ENCODE measurements around the gene NPY.
"Not testable (repeated sequence)": the region's sequence is repeated elsewhere in the genome, so short reads cannot be mapped to it uniquely, and the experiment has no call there.

The NPY gene

DNA sequence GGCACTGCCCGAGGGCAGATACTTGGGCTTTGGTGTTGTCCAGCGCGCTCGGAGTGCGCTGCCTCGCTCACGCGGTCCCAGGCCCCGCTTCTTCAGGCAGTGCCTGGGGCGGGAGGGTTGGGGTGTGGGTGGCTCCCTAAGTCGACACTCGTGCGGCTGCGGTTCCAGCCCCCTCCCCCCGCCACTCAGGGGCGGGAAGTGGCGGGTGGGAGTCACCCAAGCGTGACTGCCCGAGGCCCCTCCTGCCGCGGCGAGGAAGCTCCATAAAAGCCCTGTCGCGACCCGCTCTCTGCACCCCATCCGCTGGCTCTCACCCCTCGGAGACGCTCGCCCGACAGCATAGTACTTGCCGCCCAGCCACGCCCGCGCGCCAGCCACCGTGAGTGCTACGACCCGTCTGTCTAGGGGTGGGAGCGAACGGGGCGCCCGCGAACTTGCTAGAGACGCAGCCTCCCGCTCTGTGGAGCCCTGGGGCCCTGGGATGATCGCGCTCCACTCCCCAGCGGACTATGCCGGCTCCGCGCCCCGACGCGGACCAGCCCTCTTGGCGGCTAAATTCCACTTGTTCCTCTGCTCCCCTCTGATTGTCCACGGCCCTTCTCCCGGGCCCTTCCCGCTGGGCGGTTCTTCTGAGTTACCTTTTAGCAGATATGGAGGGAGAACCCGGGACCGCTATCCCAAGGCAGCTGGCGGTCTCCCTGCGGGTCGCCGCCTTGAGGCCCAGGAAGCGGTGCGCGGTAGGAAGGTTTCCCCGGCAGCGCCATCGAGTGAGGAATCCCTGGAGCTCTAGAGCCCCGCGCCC, at the start of gene NPY:
Gene NPY, plus strand, starts transcription at position 294 of the 802 bp plus-strand sequence. CDS start 1,051 bp downstream, outside the sequence.
- DNase-seq (ENCODE audit: low spot score) = peak; percentile 7

DNA sequence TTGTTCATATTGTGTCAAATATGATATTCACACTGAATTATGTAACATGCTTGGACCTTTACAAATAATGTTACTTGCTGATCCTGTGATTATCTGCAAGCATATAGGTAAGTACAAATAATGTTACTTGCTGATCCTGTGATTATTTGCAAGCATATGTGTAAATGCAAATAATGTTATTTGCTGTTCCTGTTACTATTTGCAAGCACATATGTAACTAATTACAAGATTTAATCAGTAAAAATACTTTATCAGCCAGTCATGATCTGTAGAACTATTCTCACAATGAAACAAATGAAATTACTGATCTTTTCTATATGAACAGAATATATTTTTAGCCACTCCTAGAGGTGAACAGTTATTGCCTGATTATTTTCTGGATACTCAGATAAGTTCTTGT, 44.7 kb upstream of the NPY start:
- DNase-seq (ENCODE audit: low spot score) = no peak

DNA sequence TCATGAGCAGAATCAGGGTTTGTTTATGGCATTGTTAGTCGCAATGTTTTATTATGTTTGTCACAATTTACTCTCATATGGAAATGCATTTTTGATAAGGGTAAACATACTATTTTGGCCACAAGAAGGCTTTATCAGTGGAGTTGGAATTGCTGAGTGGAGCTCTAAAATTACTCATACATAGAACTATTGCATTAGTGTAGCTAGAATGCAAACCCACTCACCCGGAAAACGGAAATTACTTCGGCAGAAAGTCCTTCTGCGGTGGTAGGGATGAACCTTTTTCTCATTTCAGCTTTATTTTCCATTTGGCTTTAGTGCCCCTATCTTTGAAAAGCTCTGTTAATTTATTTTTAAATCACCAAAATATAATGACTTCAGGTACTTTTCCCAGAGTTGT, 42.8 kb upstream of the NPY start:
- DNase-seq (ENCODE audit: low spot score) = no peak

DNA sequence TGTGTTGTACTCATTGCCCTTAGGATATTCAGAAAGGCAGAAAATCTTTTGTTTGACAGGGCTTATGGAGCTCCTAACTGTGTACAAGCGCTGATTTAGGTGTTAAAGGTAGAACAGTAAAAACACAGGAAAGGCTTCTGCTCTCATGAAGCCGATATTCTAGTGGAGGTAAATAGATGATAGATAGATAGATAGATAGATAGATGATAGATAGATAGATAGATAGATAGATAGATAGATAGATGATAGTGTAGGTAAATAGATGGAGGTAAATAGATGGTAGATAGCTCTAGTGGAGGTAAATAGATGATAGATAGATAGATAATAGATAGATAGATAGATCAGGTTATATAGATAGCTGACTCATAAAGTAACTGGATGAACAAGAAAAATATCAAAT, 39.4 kb upstream of the NPY start:
- no peak for DNase-seq (ENCODE audit: low spot score)

DNA sequence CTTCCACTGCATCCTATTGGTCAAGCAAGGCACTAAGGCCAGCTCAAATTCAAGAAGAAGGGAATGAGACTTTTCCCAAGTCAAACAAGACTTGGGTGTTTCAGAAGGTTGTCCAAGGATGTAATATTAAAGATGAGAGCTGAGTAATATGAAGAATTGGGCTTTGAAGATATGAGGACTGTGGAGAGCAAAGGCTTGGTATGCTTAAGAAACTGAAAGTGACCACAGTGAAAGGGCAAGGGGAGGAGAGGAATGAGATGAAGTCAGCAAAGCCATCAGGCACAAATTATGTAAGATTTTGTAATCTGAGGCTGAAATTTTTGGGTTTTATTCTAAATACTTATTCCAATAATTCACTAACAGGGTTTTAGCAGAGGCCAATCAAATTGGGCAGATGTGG, 38.6 kb upstream of the NPY start:
- no peak for DNase-seq (ENCODE audit: low spot score)

DNA sequence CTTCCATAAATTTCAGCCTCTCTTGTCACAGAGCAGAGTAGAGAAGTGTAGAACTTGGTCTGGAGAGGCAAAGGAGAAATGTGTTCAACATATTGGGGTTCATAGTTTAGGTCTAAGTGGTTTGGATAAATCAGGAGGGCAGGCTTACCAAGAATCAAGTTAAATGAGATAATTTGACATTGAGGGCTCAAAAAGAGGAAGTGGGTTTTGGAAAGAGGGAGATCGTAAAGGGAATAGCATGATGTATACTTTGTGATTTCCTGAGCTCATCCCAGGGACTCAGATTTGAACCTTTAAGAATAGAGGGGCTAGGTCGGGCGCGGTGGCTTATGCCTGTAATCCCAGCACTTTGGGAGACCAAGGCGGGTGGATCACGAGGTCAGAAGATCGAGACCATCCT, 34.7 kb upstream of the NPY start:
- no peak for DNase-seq (ENCODE audit: low spot score)

DNA sequence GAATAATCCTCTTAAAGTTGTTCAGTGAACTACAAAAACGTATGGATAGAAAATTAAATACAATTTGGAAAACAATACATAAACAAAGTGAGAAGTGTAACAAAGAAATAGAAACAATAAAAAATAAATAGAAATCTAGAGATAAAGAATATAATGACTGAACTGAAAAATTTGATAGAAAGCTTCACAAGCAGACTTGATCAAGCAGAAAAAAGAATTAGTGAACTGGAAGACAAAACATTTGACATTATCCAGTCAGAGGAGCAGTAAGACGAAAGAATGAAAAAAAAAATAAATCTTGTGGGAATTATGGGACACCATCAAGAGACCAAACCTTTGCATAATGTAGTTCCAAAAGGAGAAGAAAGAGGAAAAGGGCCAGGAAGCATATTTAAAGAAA, 32.4 kb upstream of the NPY start:
- no peak for DNase-seq (ENCODE audit: low spot score)

DNA sequence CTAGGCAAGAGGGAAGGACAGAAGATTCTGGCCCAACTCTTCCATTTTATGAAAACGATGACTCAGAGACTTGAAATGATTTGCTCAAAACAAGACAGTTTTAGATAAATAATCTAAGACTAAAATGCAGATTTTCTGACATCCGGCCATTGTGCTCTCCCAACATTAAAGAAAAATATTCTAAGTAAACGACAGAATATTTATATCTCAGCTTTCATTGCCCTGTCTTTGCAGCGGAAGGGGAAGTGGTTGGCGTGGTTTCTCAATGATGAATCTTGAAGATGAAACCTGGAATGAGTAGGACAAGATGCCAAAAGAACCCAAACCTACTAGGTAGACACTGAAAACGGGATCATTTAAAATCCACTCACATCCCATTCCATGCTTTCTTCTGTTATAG, 28.9 kb upstream of the NPY start:
- no peak for DNase-seq (ENCODE audit: low spot score)

DNA sequence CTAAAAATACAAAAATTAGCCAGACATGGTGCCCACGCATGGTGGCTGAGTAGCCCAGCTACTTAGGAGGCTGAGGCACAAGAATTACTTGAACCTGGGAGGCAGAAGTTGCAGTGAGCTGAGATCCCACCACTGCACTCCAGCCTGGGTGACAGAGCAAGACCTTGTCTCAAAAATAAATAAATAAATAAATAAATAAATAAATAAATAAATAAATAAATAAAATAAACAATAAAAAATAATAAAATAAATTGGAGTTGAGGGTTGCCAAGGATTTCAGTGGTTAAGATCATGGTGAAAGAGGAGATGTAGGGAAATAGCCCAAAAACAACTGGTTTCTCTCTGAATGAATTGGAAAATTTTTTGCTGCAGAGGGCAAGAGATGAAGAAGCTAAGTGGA, 25.7 kb upstream of the NPY start:
- DNase-seq (ENCODE audit: low spot score) = not testable (repeated sequence)

DNA sequence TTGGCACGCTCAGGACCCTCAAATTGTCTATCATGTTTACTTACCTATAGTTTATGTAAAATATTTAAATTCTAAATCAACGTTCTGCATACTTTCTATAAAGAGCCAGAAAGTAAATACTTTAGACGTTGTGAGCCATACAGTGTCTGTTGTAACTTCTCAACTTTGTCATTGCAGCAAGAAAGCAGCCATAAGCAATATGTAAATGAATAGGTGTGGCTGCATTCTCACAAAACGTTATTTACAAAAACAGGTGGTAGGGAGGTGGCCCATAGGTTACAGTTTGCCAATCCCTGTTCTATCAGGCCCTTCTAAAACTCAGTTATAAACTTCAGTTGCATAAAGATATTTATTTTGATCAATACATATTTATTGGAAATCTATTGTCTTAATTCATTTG, 12.1 kb upstream of the NPY start:
- DNase-seq (ENCODE audit: low spot score) = no peak

DNA sequence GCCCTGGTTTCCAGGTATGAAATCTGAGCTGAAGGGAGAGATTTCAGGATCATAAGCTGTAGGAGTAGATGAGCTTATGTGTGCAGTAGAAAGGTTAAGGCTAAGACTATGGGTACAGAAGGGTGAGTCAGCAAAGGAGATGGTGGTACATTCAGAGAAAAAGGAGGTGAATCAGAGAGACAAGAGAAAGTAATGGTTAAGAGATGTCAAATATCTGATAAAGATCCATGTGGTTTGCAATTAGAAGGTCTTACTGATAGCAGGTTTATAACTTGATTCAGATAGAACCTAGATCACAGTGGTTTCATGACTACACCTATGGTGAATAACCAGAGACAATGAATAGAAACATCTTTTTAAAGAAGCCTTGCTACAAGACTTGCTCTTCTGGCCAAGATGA, 4.5 kb upstream of the NPY start:
- no peak for DNase-seq (ENCODE audit: low spot score)

DNA sequence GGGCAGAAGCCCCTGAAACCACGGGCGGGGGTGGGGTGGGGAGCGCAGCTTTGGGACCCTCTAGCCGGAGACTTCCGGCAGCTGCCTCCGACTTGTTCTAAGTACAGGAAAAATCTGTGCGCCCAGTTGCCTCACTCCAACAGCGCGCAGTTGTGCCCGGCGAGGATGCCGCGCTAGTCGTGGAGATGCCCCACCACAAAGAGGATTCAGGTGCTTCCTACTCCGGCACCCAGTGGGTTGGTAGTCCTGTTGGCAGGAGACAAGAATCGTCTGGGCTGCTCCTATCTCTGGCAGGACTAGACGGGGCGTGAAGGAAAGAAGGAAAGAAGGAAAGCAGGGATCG, 465 bp upstream of the NPY start:
- DNase-seq (ENCODE audit: low spot score) = no peak

DNA sequence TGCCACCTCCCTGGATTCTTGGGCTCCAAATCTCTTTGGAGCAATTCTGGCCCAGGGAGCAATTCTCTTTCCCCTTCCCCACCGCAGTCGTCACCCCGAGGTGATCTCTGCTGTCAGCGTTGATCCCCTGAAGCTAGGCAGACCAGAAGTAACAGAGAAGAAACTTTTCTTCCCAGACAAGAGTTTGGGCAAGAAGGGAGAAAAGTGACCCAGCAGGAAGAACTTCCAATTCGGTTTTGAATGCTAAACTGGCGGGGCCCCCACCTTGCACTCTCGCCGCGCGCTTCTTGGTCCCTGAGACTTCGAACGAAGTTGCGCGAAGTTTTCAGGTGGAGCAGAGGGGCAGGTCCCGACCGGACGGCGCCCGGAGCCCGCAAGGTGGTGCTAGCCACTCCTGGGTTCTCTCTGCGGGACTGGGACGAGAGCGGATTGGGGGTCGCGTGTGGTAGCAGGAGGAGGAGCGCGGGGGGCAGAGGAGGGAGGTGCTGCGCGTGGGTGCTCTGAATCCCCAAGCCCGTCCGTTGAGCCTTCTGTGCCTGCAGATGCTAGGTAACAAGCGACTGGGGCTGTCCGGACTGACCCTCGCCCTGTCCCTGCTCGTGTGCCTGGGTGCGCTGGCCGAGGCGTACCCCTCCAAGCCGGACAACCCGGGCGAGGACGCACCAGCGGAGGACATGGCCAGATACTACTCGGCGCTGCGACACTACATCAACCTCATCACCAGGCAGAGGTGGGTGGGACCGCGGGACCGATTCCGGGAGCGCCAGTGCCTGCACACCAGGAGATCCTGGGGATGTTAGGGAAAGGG, 913 bp downstream of the NPY start:
- peak; percentile 12 for DNase-seq (ENCODE audit: low spot score)

DNA sequence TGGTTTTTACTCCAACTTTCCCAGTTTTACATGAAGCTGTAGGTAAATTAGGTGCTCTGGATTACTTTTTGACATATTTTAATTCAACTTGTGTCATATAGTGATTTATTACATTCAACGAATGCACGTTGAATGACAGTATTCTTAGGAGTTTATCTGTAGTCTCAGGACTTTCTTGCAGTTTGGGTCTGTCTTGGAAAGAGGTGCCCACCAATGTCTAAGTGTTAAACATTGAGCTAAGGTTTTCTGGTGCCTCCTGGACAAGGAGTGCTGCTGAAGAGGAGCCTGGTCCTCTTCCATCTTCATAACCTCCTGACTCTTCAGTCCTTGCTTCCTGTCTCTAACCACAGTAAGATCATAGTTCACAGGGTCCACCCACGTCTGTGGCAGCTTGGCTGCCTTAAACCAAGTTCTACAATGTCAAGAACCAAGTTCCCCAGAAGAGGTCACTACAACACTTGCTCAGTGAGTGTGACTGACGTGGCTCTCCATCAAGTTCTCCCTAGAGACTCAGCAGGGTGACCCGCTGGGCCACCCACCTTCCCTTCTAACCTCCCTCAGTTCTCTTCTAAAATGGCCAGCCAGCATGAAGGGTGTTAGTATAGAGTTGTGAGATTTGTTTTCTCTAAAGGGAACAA, 6.1 kb downstream of the NPY start:
- DNase-seq (ENCODE audit: low spot score) = peak; percentile 10

DNA sequence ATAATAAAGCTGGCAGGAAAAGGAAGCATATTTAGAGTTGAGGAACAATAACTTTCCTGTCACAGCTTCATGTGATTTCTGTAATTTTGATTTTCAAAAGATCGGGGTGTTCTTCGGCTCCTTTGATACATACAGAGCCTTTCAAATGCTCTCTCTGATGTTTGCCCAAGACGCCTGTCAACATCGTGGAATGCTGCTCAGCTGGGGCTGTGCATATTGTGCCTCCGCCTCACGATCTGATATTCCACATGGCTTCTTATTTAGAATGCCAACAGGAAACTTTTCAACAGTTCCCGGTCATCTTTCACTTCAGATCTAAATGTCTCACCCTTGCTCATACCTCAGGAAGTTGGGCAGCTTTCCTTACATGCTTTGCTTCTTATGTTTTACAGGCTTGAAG, 7.3 kb downstream of the NPY start:
- no peak for DNase-seq (ENCODE audit: low spot score)

DNA sequence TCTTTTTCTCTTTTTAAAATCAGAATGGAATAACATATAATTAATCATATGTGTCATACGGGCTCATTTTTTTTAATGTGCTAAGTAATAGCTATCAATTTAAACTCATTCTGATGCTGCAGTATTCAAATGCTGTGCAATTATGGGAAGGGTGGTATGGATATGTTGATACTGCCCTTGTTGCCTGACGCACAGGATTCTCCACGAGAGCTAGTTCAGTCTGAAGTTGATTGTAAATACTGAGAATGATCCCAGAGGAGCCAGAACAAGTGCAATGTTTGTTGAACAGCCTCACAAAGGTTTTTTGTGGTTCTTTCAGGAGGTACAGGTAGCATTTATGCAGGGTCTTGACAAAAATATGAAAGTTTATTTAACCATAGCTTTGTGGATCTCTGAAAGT, 13.4 kb downstream of the NPY start:
- DNase-seq (ENCODE audit: low spot score) = no peak

DNA sequence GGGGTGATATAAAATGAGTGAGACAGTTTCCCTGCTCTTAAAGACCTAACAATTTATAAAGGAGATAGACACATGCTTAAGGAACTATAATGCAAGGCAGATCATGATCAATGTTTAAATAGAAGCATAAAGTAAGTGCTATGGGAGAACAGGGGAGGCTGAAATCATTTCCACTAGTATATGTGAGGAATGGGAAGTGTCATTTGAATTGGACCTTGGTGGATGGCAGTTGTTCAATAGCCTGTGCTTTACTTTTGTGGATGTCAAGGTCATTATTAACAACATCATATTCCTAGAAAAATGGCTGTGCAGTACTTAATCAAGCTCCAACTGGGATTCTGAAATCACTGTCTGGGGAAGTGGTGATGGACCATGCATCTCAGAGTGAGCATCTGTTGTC, 14.7 kb downstream of the NPY start:
- DNase-seq (ENCODE audit: low spot score) = no peak

DNA sequence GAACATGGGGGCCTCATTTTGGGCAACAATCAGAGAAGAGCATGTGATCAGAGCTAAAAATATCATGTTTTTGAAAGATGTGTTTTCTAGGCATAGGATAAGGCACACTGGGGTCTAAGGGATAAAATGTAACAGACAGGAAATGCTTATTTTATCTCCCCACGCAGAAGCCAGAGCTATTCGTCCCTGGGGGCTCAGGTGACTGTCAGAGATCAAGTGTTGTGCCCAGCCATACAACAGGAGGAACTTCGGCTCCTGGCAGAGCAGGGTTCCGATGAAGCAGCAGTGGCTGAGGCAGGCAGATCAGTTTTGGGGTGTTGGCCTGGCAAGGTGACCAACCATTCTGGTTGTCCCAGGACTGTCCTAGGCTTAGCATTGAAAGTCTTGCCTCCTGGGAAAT, 15.2 kb downstream of the NPY start:
- DNase-seq (ENCODE audit: low spot score) = no peak

DNA sequence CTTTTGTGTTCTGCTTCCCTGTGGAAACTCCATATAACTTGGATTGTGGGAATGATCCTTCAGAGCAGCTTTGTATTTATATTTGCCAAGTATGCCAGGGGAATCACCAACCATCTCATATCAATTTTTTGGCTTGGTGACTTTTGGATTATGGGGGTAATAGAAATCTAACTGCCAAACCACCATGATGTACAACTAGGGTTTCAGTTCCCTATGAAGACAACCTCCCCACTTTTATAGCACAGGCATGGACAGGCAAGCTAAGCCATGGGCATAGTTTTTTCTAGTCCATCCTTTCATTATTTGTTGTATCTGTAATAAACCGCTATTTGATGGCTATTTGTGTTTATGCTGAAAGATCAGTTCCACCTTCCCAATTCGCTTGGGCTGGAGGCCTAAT, 17.7 kb downstream of the NPY start:
- DNase-seq (ENCODE audit: low spot score) = no peak

DNA sequence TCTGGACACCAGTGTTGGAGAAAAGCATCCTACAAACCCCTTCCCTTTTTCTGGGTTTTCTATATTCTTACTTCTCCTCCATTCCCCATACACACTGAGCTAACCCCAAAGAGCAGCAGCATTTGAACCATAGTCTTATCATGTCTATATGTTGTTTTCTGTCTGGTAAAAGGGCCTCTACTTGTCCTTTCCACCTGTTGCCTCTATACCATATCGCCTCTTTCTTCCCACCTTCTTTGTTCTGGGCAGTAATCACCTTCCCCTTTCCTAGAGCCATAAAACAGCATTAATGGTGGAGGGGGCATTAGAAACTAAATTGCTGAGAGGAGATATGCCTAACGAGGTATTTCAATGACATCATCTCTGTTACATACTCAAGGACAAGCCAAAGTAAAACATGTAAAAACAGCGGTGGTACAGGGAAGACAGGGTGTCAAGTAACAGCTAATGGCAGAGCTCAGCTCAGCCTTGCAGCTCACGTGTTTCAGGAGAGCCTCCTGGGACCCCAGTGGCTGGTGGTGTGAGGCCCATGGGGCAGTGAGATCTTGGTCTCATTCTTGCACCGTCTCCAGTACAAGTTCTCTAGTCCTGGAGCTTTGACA, 20.6 kb downstream of the NPY start:
- DNase-seq (ENCODE audit: low spot score) = no peak

DNA sequence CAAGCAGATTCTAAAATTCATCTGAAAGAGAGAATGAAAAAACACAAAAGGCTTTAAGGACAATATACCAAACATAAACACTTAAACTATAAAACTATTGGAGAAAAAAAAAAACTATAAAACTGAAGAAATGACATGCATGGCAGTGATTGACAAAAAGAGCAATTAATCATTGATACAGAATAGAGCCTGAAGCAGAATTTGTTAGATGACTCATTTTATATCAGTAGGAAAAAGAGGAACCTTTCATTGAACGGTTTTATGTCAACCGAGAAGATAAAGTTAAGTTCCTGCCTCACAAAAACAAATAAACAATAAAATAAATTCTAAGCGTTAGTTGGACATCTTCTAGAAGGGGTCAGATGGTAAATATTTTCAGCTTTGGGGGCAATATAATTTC, 23.3 kb downstream of the NPY start:
- DNase-seq (ENCODE audit: low spot score) = no peak

DNA sequence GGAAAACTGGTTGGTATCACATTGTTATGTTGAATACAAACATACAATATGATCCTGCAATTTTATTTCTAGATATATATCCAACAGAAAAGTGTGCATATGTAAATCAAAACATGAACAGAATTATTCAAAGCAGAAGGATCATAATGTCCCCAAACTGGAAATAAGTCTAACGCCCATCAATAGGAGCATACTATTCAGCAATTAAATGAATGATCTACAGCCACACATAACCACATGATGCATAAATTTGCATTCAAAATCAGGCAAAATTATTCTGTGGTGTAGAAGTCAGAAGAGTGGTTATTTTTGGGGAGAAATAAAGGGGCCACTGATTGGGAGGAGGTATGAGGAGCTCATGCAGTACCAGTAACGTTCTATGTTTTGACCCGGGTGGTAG, 28.6 kb downstream of the NPY start:
- no peak for DNase-seq (ENCODE audit: low spot score)

DNA sequence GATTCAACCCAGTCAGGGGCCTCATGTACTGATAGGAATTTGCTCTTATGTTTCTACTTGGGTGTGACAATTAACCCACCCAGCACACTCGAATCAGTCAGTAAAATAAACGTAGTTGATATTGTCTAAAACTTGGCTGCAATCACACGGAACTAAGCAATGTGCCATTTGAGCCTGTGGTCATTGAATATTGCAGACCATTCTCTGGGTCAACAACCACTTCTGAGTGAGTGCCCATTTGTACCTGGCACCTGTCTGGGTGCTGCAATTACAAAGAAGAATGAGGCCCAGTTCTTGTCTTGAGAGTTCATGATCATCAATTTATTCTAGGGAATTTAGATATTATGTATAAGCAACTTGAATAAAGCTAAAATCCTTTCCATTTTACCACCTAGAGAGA, 29.8 kb downstream of the NPY start:
- no peak for DNase-seq (ENCODE audit: low spot score)

All from GM03348 (cell line).